AG09319 (cell line): Measurements from ENCODE around the gene GNG7.

Experiments
- DNase-seq: peaks from one replicate; pipeline ENCODE4 v3.0.0-alpha.2; 2010; ENCODE audit warnings: low read depth; ENCODE audit errors: extremely low read depth
- TF ChIP-seq, protein P1 (sequence below): IDR thresholded peaks from 2 replicates; pipeline ENCODE4 v1.5.1; 2011; ENCODE audit warnings: low read depth, mild to moderate bottlenecking, inconsistent platforms, low read length, moderate library complexity

GNG7 gene

DNA sequence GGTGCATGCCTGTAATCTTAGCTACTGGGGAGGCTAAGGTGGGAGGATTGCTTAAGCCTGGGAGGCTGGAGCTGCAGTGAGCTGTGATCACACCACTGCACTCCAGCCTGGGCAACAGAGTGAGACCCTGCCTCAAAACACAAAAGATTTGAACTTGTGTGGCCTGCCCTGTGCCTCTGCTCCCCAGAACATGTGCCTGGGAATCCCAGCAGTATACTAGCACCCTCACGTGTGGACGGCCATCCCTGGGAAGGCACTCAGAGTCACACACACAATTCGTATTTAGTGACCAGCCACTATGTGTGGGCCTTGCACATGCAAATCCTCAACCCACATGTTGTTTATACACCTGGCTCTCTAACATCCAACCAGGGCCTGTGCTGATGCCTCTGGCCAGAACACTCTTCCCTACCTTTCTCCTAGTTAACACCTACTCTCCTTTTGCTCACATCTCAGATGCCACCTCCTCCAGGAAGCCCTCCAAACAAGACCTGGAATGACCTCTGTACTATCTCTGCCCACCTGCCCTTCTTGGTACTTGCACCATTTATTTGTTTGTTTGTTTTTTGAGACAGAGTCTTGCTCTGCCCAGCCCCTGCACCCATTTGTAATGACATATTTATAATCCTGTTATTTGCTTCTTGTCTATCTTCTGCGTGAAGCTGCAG, 218.9 kb downstream of the GNG7 start:
- DNase-seq = no peak
- TF ChIP-seq, protein P1, sequence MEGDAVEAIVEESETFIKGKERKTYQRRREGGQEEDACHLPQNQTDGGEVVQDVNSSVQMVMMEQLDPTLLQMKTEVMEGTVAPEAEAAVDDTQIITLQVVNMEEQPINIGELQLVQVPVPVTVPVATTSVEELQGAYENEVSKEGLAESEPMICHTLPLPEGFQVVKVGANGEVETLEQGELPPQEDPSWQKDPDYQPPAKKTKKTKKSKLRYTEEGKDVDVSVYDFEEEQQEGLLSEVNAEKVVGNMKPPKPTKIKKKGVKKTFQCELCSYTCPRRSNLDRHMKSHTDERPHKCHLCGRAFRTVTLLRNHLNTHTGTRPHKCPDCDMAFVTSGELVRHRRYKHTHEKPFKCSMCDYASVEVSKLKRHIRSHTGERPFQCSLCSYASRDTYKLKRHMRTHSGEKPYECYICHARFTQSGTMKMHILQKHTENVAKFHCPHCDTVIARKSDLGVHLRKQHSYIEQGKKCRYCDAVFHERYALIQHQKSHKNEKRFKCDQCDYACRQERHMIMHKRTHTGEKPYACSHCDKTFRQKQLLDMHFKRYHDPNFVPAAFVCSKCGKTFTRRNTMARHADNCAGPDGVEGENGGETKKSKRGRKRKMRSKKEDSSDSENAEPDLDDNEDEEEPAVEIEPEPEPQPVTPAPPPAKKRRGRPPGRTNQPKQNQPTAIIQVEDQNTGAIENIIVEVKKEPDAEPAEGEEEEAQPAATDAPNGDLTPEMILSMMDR = no peak

DNA sequence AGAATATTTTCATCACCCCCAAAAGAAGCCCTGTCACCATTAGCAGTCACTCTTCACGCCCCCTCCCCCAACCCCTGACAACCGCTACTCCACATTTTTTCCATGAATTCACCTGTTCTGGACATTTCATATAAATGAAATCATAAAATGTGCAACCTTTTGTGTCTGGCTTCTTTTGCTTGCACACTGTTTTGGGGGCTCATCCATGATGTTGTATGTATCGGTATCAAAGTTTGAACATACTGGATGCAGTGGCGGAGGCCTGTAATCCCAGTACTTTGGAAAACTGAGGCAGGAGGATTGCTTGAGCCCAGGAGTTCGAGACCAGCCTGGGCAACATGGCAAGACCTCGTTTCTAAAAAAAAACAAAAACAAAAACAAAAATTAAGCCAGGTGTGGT, 219.4 kb downstream of the GNG7 start:
- TF ChIP-seq, protein P1 = no peak
- DNase-seq = no peak

DNA sequence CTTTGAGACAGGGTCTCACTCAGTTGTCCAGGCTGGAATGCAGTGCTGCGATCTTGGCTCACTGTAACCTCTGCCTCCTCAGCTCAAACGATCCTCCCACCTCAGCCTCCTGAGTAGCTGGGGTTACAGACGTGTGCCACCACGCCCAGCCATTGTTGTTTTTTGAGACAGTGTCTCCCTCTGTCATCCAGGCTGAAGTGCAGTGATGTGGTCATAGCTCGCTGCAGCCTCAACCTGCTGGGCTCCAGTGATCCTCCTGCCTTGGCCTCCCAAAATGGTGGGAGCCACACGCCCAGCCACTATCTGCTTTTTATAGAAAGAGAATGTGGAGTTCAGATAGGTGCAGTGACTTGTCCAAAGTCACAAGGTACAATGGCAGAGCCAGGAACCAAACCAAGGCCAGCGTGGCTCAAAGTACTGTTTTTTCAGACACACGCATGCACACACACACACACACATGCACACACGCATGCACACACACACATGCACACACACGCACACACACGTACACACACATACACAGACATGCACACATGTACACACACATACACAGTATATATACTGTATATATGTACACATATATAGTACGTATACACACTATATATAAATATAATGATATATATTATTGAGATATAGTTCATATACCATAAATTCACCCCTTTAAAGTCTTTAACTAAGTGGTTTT, 220.0 kb downstream of the GNG7 start:
- no peak for DNase-seq
- TF ChIP-seq, protein P1 = no peak

DNA sequence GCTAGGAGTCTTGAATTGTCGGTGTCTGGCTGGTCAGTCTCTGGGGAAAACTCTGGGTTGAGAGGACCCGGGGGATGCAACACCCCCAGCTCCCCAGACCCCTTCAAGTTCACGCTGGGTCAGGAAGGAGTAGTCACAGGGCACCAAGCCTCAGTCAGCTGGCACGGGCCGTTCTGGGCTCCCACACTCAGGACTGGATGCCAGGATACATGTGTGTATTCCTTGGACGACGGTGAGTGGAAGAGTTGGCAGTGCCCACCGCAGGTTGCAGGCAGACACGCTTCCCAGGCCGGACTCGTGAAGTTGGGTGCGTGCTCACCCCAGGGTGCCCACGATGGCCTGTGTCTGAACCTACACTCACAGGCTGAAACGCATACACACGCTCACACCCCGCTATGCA, 221.0 kb downstream of the GNG7 start:
- no peak for DNase-seq
- TF ChIP-seq, protein P1 = no peak

DNA sequence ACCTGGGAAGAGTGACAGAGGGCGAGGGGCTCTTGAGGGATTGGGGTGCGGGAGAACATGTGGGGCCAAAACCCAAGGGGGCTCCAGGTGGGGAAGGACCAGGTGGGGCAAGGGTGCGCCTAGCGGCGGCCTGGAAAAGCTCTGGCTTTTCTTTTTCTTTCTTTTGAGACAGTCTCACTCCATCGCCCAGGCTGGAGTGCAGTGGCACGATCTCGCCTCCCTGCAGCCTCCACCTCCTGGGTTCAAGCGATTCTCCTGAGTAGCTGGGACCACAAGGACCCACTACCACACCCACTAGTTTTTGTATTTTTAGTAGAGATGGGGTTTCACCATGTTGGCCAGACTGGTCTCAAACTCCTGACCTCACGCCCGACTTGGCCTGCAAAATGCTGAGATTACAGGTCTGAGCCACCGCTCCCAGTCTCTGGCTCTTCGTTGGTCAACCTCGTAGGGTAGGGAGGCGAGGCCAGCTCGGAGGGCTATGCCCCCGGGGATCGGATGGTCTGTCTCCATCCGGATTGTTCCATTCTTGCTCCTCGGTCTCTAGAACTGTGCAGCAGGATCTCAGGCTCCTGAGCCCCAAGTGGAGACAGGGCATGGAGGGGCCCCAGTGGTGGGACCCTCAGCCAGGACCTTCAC, 222.8 kb downstream of the GNG7 start:
- no peak for DNase-seq
- TF ChIP-seq, protein P1 = no peak

DNA sequence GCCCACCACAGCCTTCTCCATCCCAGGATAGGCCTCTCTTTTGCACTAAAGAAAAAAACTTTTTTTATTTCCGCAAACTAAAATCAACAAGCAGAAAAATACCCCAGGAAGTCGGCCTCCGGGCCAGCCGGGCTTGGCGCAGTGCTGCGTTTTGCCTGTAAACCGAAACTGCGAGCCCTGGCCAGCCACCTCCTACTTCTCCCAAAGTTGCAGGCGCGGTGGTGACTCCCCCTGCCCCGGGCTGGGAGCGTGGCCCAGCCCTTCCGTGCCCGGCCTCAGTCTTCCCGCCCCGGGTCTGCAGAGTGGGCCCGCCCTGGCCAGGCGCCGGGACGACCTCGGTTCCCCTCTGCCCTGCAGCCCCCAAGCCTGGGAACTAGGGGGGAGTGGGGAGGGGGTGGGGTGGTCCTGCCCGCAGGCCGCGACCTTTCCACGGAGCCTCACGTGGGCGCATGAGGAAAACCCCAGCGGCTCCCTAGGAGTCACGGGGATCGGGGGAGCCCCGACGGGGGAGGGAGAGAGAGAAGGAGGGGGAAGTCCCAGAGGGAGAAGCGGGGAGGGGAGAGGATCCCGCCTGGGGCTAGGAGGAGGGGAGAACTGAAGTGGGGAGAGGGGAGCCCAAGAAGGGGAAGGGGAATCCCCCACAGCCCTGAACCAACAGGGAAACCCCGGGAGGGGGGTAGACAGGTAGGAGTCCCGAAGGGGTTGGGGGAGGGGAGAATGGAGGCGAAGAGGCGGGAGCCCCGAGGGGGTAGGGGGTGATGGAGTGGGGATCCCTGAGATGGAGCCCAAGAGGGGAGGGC, 223.5 kb downstream of the GNG7 start:
- TF ChIP-seq, protein P1 = no peak
- no peak for DNase-seq
